NT2/D1 (cell line): ENCODE data around the gene TMPRSS11F.

Source experiments
- DNase-seq: peaks from one replicate; pipeline ENCODE4 v3.0.0-alpha.2; 2011; ENCODE audit warnings: low read depth, low spot score
- H3K27me3 ChIP-seq: 2 replicates; pipeline ENCODE4 v1.6.0; 2011; ENCODE audit warnings: mild to moderate bottlenecking; ENCODE audit not compliant: insufficient read length, insufficient read depth
- H3K36me3 ChIP-seq: 2 replicates; pipeline ENCODE4 v1.6.1; 2011; ENCODE audit warnings: mild to moderate bottlenecking, low read length, mixed read lengths; ENCODE audit not compliant: insufficient read depth, insufficient read length
- H3K4me1 ChIP-seq: 2 replicates; pipeline ENCODE4 v1.5.1; 2011; ENCODE audit not compliant: insufficient read depth, insufficient read length
- H3K4me3 ChIP-seq: 2 replicates; pipeline ENCODE4 v1.5.1; 2011; ENCODE audit warnings: low read depth; ENCODE audit not compliant: insufficient read length
- H3K9ac ChIP-seq: 2 replicates; pipeline ENCODE4 v1.6.0; 2011; ENCODE audit warnings: low read depth; ENCODE audit not compliant: insufficient read length
- H3K9me3 ChIP-seq: 2 replicates; pipeline ENCODE4 v1.5.1; 2011; ENCODE audit warnings: mild to moderate bottlenecking, low read length; ENCODE audit not compliant: insufficient read depth
- SUZ12 ChIP-seq: IDR thresholded peaks from 2 replicates; pipeline ENCODE4 v1.6.1; 2011; ENCODE audit not compliant: insufficient read length, insufficient read depth; ENCODE audit errors: extremely low read depth
- YY1 ChIP-seq: IDR thresholded peaks from 2 replicates; pipeline ENCODE4 v1.6.1; 2011; ENCODE audit not compliant: insufficient read length, insufficient read depth
- ZNF274 ChIP-seq: IDR thresholded peaks from 2 replicates; pipeline ENCODE4 v1.6.1; 2011; ENCODE audit warnings: mild to moderate bottlenecking, low read depth, low read length

Gene TMPRSS11F

DNA sequence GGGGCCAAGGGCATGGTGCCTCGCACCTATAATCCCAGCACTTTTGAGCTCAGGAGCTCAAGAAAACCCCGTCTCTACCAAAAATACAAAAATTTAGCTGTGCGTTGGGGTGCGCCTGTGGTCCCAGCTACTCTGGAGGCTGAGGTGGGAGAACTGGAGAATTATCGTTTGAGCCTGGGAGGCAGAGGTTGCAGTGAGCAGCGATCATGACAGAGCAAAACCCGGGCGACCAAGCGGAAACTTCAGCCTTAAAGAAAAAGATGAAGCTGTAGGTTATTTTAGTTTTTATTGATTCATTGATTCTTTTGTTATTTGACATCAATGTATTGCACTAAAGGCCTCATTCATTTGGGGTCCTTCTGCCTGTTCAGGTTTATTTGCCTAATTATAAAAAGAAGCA lies 5.4 kb downstream of the TMPRSS11F start:
- no peaks in the 10 kb centered on the region for H3K36me3 ChIP-seq
- DNase-seq, result no peak
- no peaks in the 10 kb centered on the region for H3K27me3 ChIP-seq
- TF ChIP-seq SUZ12 (no peak), YY1 (no peak), ZNF274 (no peak)
- no peaks in the 10 kb centered on the region for H3K4me1 ChIP-seq
- H3K4me3 ChIP-seq, result no peak overlapping the region
- no peak overlapping the region for H3K9ac ChIP-seq
- H3K9me3 ChIP-seq, result no peaks in the 10 kb centered on the region

- DNase-seq, result no peak
- Histone ChIP-seq H3K4me3 (no peak overlapping the region), H3K27me3 (no peaks in the 10 kb centered on the region), H3K36me3 (no peaks in the 10 kb centered on the region), H3K9me3 (no peaks in the 10 kb centered on the region), H3K4me1 (no peaks in the 10 kb centered on the region), H3K9ac (no peak overlapping the region)
- no peak for TF ChIP-seq SUZ12
- TF ChIP-seq ZNF274, result no peak
- TF ChIP-seq YY1, result no peak
These were observed 6.1 kb downstream of the TMPRSS11F start for GRCh38 chr4:68123525-68123924.

DNA sequence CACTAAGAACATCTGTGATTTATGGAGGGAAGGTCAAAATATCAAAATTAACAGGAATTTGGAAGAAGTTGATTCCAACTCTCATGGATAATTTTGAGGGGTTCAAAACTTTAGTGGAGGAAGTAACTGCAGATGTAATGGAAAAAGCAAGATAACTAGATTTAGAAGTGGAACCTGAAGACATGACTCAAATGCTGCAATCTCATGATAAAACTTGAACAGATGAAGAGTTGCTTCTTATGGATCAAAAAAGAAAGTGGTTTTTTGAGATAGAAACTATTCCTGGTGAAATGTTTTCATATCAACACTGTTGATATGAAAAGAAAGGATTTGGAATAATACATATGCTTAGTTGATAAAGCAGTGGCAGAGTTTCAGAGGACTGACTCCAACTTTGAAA lies 9.7 kb downstream of the TMPRSS11F start:
- no peaks in the 10 kb centered on the region for H3K9me3 ChIP-seq
- no peak overlapping the region for H3K4me3 ChIP-seq
- H3K36me3 ChIP-seq, result no peaks in the 10 kb centered on the region
- no peaks in the 10 kb centered on the region for H3K4me1 ChIP-seq
- no peaks in the 10 kb centered on the region for H3K27me3 ChIP-seq
- no peak for DNase-seq
- no peak overlapping the region for H3K9ac ChIP-seq
- TF ChIP-seq SUZ12 (no peak), ZNF274 (no peak), YY1 (no peak)

GRCh38 chr4:68110441-68110840 lies 19.2 kb downstream of the TMPRSS11F start:
- no peak for TF ChIP-seq YY1
- no peak for TF ChIP-seq SUZ12
- TF ChIP-seq ZNF274, result no peak
- no peak overlapping the region for H3K9ac ChIP-seq
- H3K9me3 ChIP-seq, result no peaks in the 10 kb centered on the region
- no peaks in the 10 kb centered on the region for H3K4me1 ChIP-seq
- H3K36me3 ChIP-seq, result no peaks in the 10 kb centered on the region
- no peak overlapping the region for H3K4me3 ChIP-seq
- no peaks in the 10 kb centered on the region for H3K27me3 ChIP-seq
- no peak for DNase-seq

- TF ChIP-seq SUZ12, result no peak
- no peak for TF ChIP-seq YY1
- no peak for TF ChIP-seq ZNF274
- no peaks in the 10 kb centered on the region for H3K4me1 ChIP-seq
- no peak overlapping the region for H3K9ac ChIP-seq
- H3K27me3 ChIP-seq, result no peaks in the 10 kb centered on the region
- H3K36me3 ChIP-seq, result no peaks in the 10 kb centered on the region
- no peak overlapping the region for H3K4me3 ChIP-seq
- DNase-seq, result no peak
- H3K9me3 ChIP-seq, result no peaks in the 10 kb centered on the region
These were observed 19.8 kb downstream of the TMPRSS11F start for GRCh38 chr4:68109868-68110267.

- Histone ChIP-seq H3K9ac (no peak overlapping the region), H3K4me1 (no peaks in the 10 kb centered on the region), H3K9me3 (no peaks in the 10 kb centered on the region), H3K4me3 (no peak overlapping the region), H3K27me3 (no peaks in the 10 kb centered on the region), H3K36me3 (no peaks in the 10 kb centered on the region)
- DNase-seq, result no peak
- no peak for TF ChIP-seq ZNF274
- no peak for TF ChIP-seq YY1
- TF ChIP-seq SUZ12, result no peak
These were observed 46.9 kb downstream of the TMPRSS11F start for GRCh38 chr4:68082758-68083157.

- DNase-seq, result no peak
- Histone ChIP-seq H3K9me3 (no peaks in the 10 kb centered on the region), H3K4me1 (no peaks in the 10 kb centered on the region), H3K27me3 (no peaks in the 10 kb centered on the region), H3K4me3 (no peak overlapping the region), H3K36me3 (no peaks in the 10 kb centered on the region), H3K9ac (no peak overlapping the region)
- TF ChIP-seq YY1 (no peak), SUZ12 (no peak), ZNF274 (no peak)
These were observed 49.7 kb downstream of the TMPRSS11F start for GRCh38 chr4:68079928-68080327.

DNA sequence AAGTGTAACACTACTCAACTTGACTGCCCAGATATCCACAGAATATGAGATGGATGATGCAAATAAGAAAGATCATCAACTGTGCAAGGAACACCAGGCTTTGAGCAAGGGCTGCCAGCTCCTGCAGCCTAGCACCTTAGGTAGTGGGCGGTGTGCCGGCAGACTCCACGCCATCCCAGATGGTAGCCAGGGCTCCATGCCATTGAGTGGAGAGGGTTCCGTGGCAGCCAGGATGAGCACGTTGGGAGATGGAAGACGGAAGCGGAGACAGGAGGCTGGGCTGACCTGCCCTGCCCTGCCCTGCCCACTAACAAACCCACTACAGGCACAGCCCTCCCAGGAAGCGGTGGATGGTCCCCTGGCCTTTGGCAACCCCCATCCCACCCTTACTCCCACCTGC lies 51.9 kb downstream of the TMPRSS11F start:
- H3K4me1 ChIP-seq, result no peaks in the 10 kb centered on the region
- no peak overlapping the region for H3K9ac ChIP-seq
- H3K36me3 ChIP-seq, result no peaks in the 10 kb centered on the region
- H3K4me3 ChIP-seq, result no peak overlapping the region
- DNase-seq, result no peak
- no peak for TF ChIP-seq YY1
- TF ChIP-seq ZNF274, result no peak
- TF ChIP-seq SUZ12, result no peak
- no peaks in the 10 kb centered on the region for H3K27me3 ChIP-seq
- no peaks in the 10 kb centered on the region for H3K9me3 ChIP-seq
